SH-SY5Y (cell line): ENCODE measurements around the gene ADPRM.

Experiments
- GATA2 ChIP-seq: IDR thresholded peaks from 2 replicates; pipeline ENCODE4 v1.6.1; 2011; ENCODE audit warnings: mild to moderate bottlenecking, low read depth, low read length
- GATA3 ChIP-seq: IDR thresholded peaks from 2 replicates; pipeline ENCODE4 v1.6.1; 2011; ENCODE audit warnings: low read depth, mild to moderate bottlenecking, low read length, moderate library complexity

ADPRM gene

GRCh38 chr17:10674704-10675103 is 22.7 kb upstream of the ADPRM start:
- TF ChIP-seq GATA3 (no peak), GATA2 (no peak)

GRCh38 chr17:10681866-10682446 is 15.4 kb upstream of the ADPRM start:
- TF ChIP-seq GATA2 = no peak
- TF ChIP-seq GATA3 = no peak

GRCh38 chr17:10683853-10684252 is 13.5 kb upstream of the ADPRM start:
- TF ChIP-seq GATA3 = no peak
- TF ChIP-seq GATA2 = no peak

- TF ChIP-seq GATA3 = no peak
- TF ChIP-seq GATA2 = no peak
Observed at GRCh38 chr17:10687499-10687898, 9.9 kb upstream of the ADPRM start.

GRCh38 chr17:10698096-10698818 is 863 bp downstream of the ADPRM start:
- no peak for TF ChIP-seq GATA2
- no peak for TF ChIP-seq GATA3

- TF ChIP-seq GATA2 (no peak), GATA3 (no peak)
Observed at GRCh38 chr17:10699856-10700255, 2.5 kb downstream of the ADPRM start.

- TF ChIP-seq GATA3 = no peak
- TF ChIP-seq GATA2 = no peak
Observed at GRCh38 chr17:10702574-10702973, 5.2 kb downstream of the ADPRM start.

GRCh38 chr17:10705727-10706126 is 8.3 kb downstream of the ADPRM start:
- no peak for TF ChIP-seq GATA2
- no peak for TF ChIP-seq GATA3

GRCh38 chr17:10713318-10713717 is 15.9 kb downstream of the ADPRM start:
- TF ChIP-seq GATA2 (no peak), GATA3 (no peak)

- TF ChIP-seq GATA3 = no peak
- no peak for TF ChIP-seq GATA2
Observed at GRCh38 chr17:10716218-10716617, 18.8 kb downstream of the ADPRM start.

GRCh38 chr17:10718547-10718946 is 21.2 kb downstream of the ADPRM start:
- TF ChIP-seq GATA3 = no peak
- TF ChIP-seq GATA2 = no peak

GRCh38 chr17:10724546-10725195 is 27.3 kb downstream of the ADPRM start:
- TF ChIP-seq GATA3 = no peak
- TF ChIP-seq GATA2 = no peak

- no peak for TF ChIP-seq GATA2
- no peak for TF ChIP-seq GATA3
Observed at GRCh38 chr17:10725262-10725661, 27.9 kb downstream of the ADPRM start.

GRCh38 chr17:10726196-10726595 is 28.8 kb downstream of the ADPRM start:
- no peak for TF ChIP-seq GATA3
- no peak for TF ChIP-seq GATA2

GRCh38 chr17:10727192-10727591 is 29.8 kb downstream of the ADPRM start:
- TF ChIP-seq GATA2 = no peak
- no peak for TF ChIP-seq GATA3
